HepG2 (cell line): ENCODE results near the gene AFF1. TPM values are rescaled to one million over a fixed set of nuclear protein-coding genes. Genes with fewer than 3 reads are reported as not detected.

Experiments used
- ATAC-seq: fragments of 200-7000 bp; cut with Tn5 transposase; 3 replicates; pipeline ENCODE4 v1.9.1; 2020; ENCODE audit warnings: mild to moderate bottlenecking, moderate library complexity
- BruUV-seq: library from RNA; stranded (reverse); fragments of 400-500 nt; replicated peaks from 2 replicates; lab custom pipeline; 2021; lab: Mats Ljungman, UMichigan
- CTCF ChIA-PET: fragments of 300-600 bp; formaldehyde crosslinking; extraction: SDS; loops from one replicate; lab custom pipeline; 2021; ENCODE audit warnings: low total read pairs, inconsistent platforms, low intra/inter-chr PET ratio; lab: Yijun Ruan, JAX
- POLR2A ChIA-PET: fragments of 350-600 bp; sonication (Branson Sonifier 250); formaldehyde crosslinking; loops from one replicate; lab custom pipeline; 2020; ENCODE audit warnings: antibody characterized with exemption, inconsistent platforms; lab: Yijun Ruan, JAX
- DNase-seq: peaks from one replicate; pipeline ENCODE4 v3.0.0-alpha.2; 2015; ENCODE audit warnings: low spot score
- FAIRE-seq: peaks from 3 replicates; lab custom pipeline; 2011; peaks lifted over from hg19 to GRCh38; lab: Jason Lieb, UNC
- H2AFZ ChIP-seq: one replicate; pipeline ENCODE4 v1.6.1; 2011; ENCODE audit warnings: low read length, inconsistent platforms
- H3K27ac ChIP-seq: fragments of 300-600 bp; 3 replicates; pipeline ENCODE4 v1.8.0; 2011; ENCODE audit warnings: mixed run types, mild to moderate bottlenecking, mixed read lengths, low read length, inconsistent platforms; ENCODE audit not compliant: insufficient read depth; ENCODE audit errors: extremely low read length
- H3K27me3 ChIP-seq, 2 experiments: fragments of 200-600 bp in 1 of 2; 2 replicates in 1 of 2; 3 replicates in 1 of 2; pipeline versions ENCODE4 v1.6.0 to v1.8.0; 2011; ENCODE audit warnings: low read length in 2 of 2, mild to moderate bottlenecking in 2 of 2, moderate library complexity in 2 of 2, inconsistent platforms in 1 of 2; ENCODE audit not compliant: insufficient read depth in 2 of 2, control insufficient read depth in 1 of 2
- H3K36me3 ChIP-seq, 2 experiments: fragments of 200-600 bp in 1 of 2; replicated peaks in 1 of 2; 2 replicates in 1 of 2; 3 replicates in 1 of 2; pipeline versions ENCODE4 v1.5.1 to v1.8.0; 2011; ENCODE audit warnings: low read length in 2 of 2, inconsistent platforms in 1 of 2; ENCODE audit not compliant: insufficient read depth in 2 of 2, control insufficient read depth in 1 of 2
- H3K4me1 ChIP-seq: 2 replicates; pipeline ENCODE4 v1.5.1; 2012; ENCODE audit warnings: low read length, inconsistent platforms; ENCODE audit not compliant: insufficient read depth
- H3K4me2 ChIP-seq: 2 replicates; pipeline ENCODE4 v1.6.0; 2011; ENCODE audit warnings: low read depth, low read length, inconsistent platforms
- H3K4me3 ChIP-seq, 3 experiments: fragments of 200-600 bp in 1 of 3; sonication (generic), shearing (Covaris generic) in 1 of 3; replicated peaks in 1 of 3; 2 replicates each; pipeline ENCODE4 v1.5.1; 2011 to 2016; ENCODE audit warnings: low read length in 3 of 3, inconsistent platforms in 2 of 3, low read depth in 2 of 3, mild to moderate bottlenecking in 2 of 3, control low read depth in 1 of 3, mixed read lengths in 1 of 3; ENCODE audit not compliant: insufficient read depth in 1 of 3
- H3K79me2 ChIP-seq: one replicate; pipeline ENCODE4 v1.6.1; 2011; ENCODE audit warnings: low read length, inconsistent platforms; ENCODE audit not compliant: insufficient read depth
- H3K9ac ChIP-seq: 2 replicates; pipeline ENCODE4 v1.6.0; 2011; ENCODE audit warnings: mild to moderate bottlenecking, low read depth, low read length, inconsistent platforms; ENCODE audit not compliant: insufficient read depth
- H3K9me3 ChIP-seq: 2 replicates; pipeline ENCODE4 v1.5.1; 2012; ENCODE audit warnings: mild to moderate bottlenecking, low read length
- H4K20me1 ChIP-seq: 2 replicates; pipeline ENCODE4 v1.6.0; 2011; ENCODE audit warnings: inconsistent platforms, mild to moderate bottlenecking, low read length, moderate library complexity; ENCODE audit not compliant: insufficient read depth
- DPF2 ChIP-seq: sonication (generic); formaldehyde crosslinking; IDR thresholded peaks from 2 replicates; pipeline ENCODE4 v1.4.0; 2020; ENCODE audit warnings: mild to moderate bottlenecking, low read depth, missing genetic modification reagents, borderline replicate concordance
- HMGXB4 ChIP-seq, 2 experiments: sonication (generic) in 1 of 2; formaldehyde crosslinking in 1 of 2; IDR thresholded peaks; 2 replicates each; pipeline versions ENCODE4 v1.4.0 to v1.6.1; 2018 to 2020; ENCODE audit warnings: missing genetic modification reagents in 2 of 2, borderline replicate concordance in 1 of 2, low read depth in 1 of 2, mild to moderate bottlenecking in 1 of 2, missing biosample characterization in 1 of 2
- HNF4A ChIP-seq: sonication (generic); formaldehyde crosslinking; IDR thresholded peaks from 2 replicates; pipeline ENCODE4 v1.4.0; 2020; ENCODE audit warnings: missing genetic modification reagents
- KLF6 ChIP-seq: IDR thresholded peaks from 2 replicates; pipeline ENCODE4 v1.8.0; 2016; ENCODE audit warnings: missing biosample characterization, missing genetic modification reagents
- POGZ ChIP-seq: sonication (generic); formaldehyde crosslinking; IDR thresholded peaks from 2 replicates; pipeline ENCODE4 v1.4.0; 2020; ENCODE audit warnings: mild to moderate bottlenecking, missing genetic modification reagents
- PRDM4 ChIP-seq: sonication (generic); formaldehyde crosslinking; IDR thresholded peaks from 2 replicates; pipeline ENCODE4 v1.9.0; 2021; ENCODE audit warnings: missing genetic modification reagents, borderline replicate concordance
- SRSF1 ChIP-seq: fragments of 200-400 bp; formaldehyde crosslinking; optimal IDR thresholded peaks from 2 replicates; pipeline ENCODE3; 2017; ENCODE audit warnings: mild to moderate bottlenecking, low read depth, low read length, moderate library complexity
- XBP1 ChIP-seq: sonication (generic); formaldehyde crosslinking; IDR thresholded peaks from 2 replicates; pipeline ENCODE4 v1.5.0; 2020; ENCODE audit warnings: missing genetic modification reagents
- ZNF230 ChIP-seq: sonication (generic); formaldehyde crosslinking; IDR thresholded peaks from 2 replicates; pipeline ENCODE4 v1.4.0; 2020; ENCODE audit warnings: mild to moderate bottlenecking, missing genetic modification reagents
- ZNF782 ChIP-seq: sonication (generic); formaldehyde crosslinking; IDR thresholded peaks from 2 replicates; pipeline ENCODE4 v1.4.0; 2020; ENCODE audit warnings: missing genetic modification reagents, mild to moderate bottlenecking, borderline replicate concordance
- WGBS: methylation state at CpG from one replicate; pipeline ENCODE4 v1.1.6; 2017; ENCODE audit warnings: low lambda C conversion rate; 5-methylcytosine and 5-hydroxymethylcytosine counted together
- in situ Hi-C: cut with HindIII; loops from 2 replicates; pipeline ENCODE4 v1.10.0; 2017; ENCODE audit warnings: low pct_unique_long_range_greater_than_20kb; ENCODE audit not compliant: extremely low pct_ligation_motif_present
- intact Hi-C: fragments of 100-400 bp; cut with micrococcal nuclease; formaldehyde crosslinking; loops from one replicate; pipeline ENCODE4 v1.10.0; 2022; ENCODE audit not compliant: unreplicated experiment
- polyA plus RNA-seq, 8 experiments: library from polyadenylated mRNA; depleted of rRNA in 3 of 8; stranded (reverse) in 7 of 8; unstranded in 1 of 8; fragments of >200 nt; fragmentation: Illumina TruSeq in 4 of 8; extraction: Trizol in 4 of 8; gene quantifications; 2 replicates each; pipeline versions ENCODE4 v1.2.1 to v1.2.3, GENCODE V29; 2011 to 2016; ENCODE audit warnings: low read depth in 4 of 8, missing spikeins in 1 of 8, mixed read lengths in 1 of 8; ENCODE audit not compliant: insufficient read depth in 1 of 8
- total RNA-seq, 5 experiments: library from RNA; depleted of rRNA; stranded (reverse); fragments of >200 nt; fragmentation: Illumina TruSeq; extraction: Trizol; gene quantifications; 2 replicates each; pipeline ENCODE4 v1.2.3, GENCODE V29; 2016; ENCODE audit warnings: low read depth in 1 of 5

The AFF1 gene
- total and polyA plus RNA-seq, 2 of the 13 experiments (the other 11 are each of a cell fraction or from before 2014, with no cell fraction given) = 15.5 to 15.9 TPM

GRCh38 chr4:86961116-86961515 is 26.3 kb downstream of the AFF1 start:
- in situ Hi-C loops (no loop called here), intact Hi-C loops (no loop called here)
- H3K4me1 ChIP-seq = peaks cover 55% of the 10 kb centered on the region
- ChIA-PET CTCF (no interaction called here), POLR2A (interaction anchor here (1.0 to 3.9 kb wide), 3 partner anchors 25 to 46 kb away, joined by 3 to 12 read pairs (median 4); partner anchors contain the start of gene AFF1)
- H3K36me3 ChIP-seq = 0 out of 5 replicates have a peak, but pooled peaks cover 0 to 3% of the 10 kb centered on the region in 2 experiments
- H2AFZ ChIP-seq = no peak overlapping the region
- H3K9ac ChIP-seq = no peak overlapping the region
- no peaks in the 10 kb centered on the region for H3K27me3 ChIP-seq
- H3K27ac ChIP-seq = peak overlapping the region; percentile 47
- 95% methylated on average over 4 of the region's 4 CpGs for WGBS
- H3K79me2 ChIP-seq = peaks cover 46% of the 10 kb centered on the region
- H3K4me3 ChIP-seq = no peak overlapping the region
- DNase-seq = no peak
- H3K9me3 ChIP-seq = no peaks in the 10 kb centered on the region
- no peak overlapping the region for H3K4me2 ChIP-seq
- no TSS peak for BruUV-seq
- FAIRE-seq = no peak
- no peak; the same call in 2 of the 3 replicates for ATAC-seq
- H4K20me1 ChIP-seq = no peaks in the 10 kb centered on the region
- TF ChIP-seq HMGXB4 (CRISPR knock-in tag; IDR thresholded peaks at IDR 0.05; ENCODE audit: borderline replicate concordance in 1 of 2, low read depth in 1 of 2) (no peak), HNF4A (no peak), KLF6 (CRISPR knock-in tag) (no peak)

- peaks cover 55% of the 10 kb centered on the region for H3K4me1 ChIP-seq
- DNase-seq (no peak), ATAC-seq (no peak), FAIRE-seq (no peak)
- in situ Hi-C loops = no loop called here
- no peak overlapping the region for H3K9ac ChIP-seq
- no peak overlapping the region for H3K27ac ChIP-seq
- BruUV-seq = TSS peak; percentile 36
- H3K4me2 ChIP-seq = no peak overlapping the region
- intact Hi-C loops = no loop called here
- H3K4me3 ChIP-seq = no peak overlapping the region
- H3K9me3 ChIP-seq = no peaks in the 10 kb centered on the region
- POLR2A ChIA-PET = interaction anchor here (0.6 to 3.9 kb wide), 3 partner anchors 21 to 45 kb away, joined by 3 to 12 read pairs (median 3); partner anchors contain the start of gene AFF1
- H3K36me3 ChIP-seq = 0 out of 5 replicates have a peak, but pooled peaks cover 0 to 3% of the 10 kb centered on the region in 2 experiments
- CTCF ChIA-PET = no interaction called here
- H2AFZ ChIP-seq = no peak overlapping the region
- 94% methylated on average over 9 of the region's 9 CpGs for WGBS
- H3K27me3 ChIP-seq = no peaks in the 10 kb centered on the region
- H3K79me2 ChIP-seq = peaks cover 47% of the 10 kb centered on the region
- no peaks in the 10 kb centered on the region for H4K20me1 ChIP-seq
- no peak for TF ChIP-seq DPF2 (CRISPR knock-in tag)
- TF ChIP-seq SRSF1 = no peak
- TF ChIP-seq ZNF230 (CRISPR knock-in tag) = no peak
- TF ChIP-seq XBP1 (CRISPR knock-in tag) = no peak
- no peak for TF ChIP-seq PRDM4 (CRISPR knock-in tag)
- no peak for TF ChIP-seq POGZ
- TF ChIP-seq ZNF782 (CRISPR knock-in tag) = no peak
These were observed 26.9 kb downstream of the AFF1 start for GRCh38 chr4:86961605-86962295.
